ENCODE results near the gene ST3GAL5. TPM values are rescaled to one million over a fixed set of nuclear protein-coding genes. Genes with fewer than 3 reads are reported as not detected.
"Not testable (repeated sequence)": the region's sequence is repeated elsewhere in the genome, so short reads cannot be mapped to it uniquely, and the experiment has no call there.

ST3GAL5 gene
- total RNA-seq, 1 donor = 19.4 TPM

DNA sequence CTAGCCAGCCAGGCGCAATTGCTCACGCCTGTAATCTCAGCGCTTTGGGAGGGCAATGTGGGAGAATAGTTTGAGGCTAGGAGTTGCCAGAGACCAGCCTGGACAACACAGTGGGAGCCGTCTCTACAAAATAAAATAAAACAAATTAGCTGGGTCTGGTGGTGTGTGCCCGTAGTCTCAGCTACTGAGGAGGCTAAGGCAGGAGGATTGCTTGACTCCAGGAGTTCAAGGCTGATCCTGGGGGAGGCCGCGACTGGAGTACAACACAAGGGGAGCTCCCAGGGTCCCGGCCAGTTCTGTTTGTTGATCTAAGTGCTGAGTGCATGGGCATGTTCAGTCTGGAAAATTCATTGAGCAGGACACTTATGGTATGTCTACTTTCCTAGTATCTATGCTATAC is 2.6 kb downstream of the ST3GAL5 start:
- TF ChIP-seq, protein P1, sequence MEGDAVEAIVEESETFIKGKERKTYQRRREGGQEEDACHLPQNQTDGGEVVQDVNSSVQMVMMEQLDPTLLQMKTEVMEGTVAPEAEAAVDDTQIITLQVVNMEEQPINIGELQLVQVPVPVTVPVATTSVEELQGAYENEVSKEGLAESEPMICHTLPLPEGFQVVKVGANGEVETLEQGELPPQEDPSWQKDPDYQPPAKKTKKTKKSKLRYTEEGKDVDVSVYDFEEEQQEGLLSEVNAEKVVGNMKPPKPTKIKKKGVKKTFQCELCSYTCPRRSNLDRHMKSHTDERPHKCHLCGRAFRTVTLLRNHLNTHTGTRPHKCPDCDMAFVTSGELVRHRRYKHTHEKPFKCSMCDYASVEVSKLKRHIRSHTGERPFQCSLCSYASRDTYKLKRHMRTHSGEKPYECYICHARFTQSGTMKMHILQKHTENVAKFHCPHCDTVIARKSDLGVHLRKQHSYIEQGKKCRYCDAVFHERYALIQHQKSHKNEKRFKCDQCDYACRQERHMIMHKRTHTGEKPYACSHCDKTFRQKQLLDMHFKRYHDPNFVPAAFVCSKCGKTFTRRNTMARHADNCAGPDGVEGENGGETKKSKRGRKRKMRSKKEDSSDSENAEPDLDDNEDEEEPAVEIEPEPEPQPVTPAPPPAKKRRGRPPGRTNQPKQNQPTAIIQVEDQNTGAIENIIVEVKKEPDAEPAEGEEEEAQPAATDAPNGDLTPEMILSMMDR (IDR thresholded peaks at IDR 0.05; ENCODE audit: insufficient read depth, low read length) = no peak
- H3K4me3 ChIP-seq (ENCODE audit: low read depth, low read length) = peak overlapping the region; percentile 86
- no peak for DNase-seq (ENCODE audit: low read depth)

DNA sequence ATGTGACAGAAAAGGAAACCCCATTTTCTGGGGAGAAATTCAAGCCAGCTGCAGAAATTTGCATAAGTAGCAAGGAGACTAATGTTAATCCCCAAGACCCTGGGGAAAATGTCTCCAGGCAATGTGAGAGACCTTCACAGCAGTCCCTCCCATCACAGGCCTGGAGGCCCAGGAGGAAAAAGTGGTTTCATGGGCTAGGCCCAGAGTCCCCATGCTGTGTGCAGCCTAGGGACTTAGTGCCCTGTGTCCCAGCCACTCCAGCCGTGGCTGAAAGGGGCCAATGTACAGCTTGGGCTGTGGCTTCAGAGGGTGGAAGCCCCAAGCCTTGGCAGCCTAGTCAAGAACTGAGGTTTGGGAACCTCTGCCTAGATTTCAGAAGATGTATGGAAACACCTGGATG is 7.0 kb downstream of the ST3GAL5 start:
- not testable (repeated sequence) for DNase-seq (ENCODE audit: low read depth); H3K4me3 ChIP-seq (ENCODE audit: low read depth, low read length)

DNA sequence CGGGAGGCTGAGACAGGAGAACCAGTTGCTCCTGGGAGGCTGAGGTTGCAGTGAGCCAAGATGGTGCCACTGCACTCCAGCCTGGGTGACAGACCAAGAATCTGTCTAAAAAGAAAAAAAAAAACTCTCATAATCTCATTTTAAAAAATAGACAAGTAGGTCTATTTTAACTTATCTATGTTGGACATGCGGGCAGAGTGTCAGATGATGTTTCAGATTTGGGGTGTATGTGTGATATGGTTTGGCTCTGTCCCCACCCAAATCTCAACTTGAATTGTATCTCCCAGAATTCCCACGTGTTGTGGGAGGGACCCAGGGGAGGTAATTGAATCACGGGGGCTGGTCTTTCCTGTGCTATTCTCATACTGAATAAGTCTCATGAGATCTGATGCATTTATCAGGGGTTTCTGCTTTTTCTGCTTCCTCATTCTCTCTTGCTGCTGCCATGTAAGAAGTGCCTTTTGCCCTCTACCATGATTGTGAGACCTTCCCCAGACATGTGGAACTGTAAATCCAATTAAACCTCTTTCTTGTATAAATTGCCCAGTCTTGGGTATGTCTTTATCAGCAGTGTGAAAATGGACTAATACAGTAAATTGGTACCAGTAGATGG is 8.0 kb downstream of the ST3GAL5 start:
- not testable (repeated sequence) for H3K4me3 ChIP-seq (ENCODE audit: low read depth, low read length); DNase-seq (ENCODE audit: low read depth)

DNA sequence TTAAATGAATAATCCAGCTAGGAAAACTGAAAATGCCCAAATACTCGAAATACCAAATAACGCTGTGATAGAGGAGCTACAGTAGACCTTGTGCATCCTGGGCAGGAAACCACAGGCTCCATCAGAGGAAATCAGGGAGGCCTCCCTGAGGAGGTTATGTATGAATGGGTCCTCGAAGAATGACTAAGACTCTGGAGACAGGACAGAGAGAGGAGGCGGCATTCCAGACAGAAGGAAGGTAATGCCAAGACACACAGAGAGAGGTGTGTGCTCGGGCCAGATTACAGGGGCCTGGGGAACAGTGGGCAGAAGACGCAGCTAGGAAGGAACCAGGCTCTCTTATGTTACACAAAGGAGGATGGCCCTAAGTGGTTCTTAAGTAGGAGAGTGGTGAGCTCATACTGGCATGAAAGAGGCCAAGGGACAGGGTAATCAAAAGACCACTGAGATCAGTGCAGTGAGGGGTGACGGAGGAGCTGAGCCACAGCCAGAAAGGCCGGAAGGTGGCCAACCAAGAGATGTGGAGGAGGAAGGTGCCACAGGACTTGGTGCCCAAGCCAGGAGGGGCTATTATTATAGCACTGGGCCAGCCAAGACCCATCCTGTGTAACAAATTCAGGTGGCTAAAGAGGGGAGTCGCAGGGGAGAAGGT is 9.9 kb downstream of the ST3GAL5 start:
- TF ChIP-seq, protein P1 (IDR thresholded peaks at IDR 0.05; ENCODE audit: insufficient read depth, low read length) = no peak
- H3K4me3 ChIP-seq (ENCODE audit: low read depth, low read length) = no peak overlapping the region
- peak; percentile 34 for DNase-seq (ENCODE audit: low read depth)

DNA sequence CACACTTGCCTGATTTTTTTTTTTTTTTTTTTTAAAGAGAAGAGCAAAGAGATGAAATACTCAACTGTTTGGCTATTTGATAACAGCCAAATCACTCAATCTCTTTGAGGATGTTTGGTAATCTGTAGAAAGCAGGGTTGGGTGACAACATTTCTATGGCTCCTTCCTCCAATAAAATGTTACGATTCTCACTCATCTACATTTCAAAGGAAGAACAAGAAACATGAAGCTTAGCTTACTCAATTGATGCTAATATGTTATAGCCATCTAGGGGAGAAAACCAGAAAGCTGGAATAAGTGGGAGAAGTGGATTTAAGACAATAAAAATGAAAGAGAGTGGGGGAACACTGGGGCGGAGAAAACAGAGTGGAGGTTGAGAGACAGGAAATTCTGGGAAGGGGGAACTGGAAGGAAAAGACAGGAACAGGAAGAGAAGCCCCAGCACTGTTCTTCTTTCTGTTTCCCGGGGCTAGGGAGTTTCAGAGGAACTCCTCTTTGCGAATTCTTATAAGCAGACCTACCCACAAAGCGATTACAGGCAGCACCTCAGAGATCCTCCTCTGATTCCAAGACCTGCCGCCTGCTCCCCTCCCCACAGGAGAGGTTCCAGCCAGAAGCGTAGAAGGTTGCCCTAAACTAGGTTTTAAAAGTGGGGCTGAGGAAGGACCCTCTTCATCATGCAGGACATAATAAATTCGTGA is 13.3 kb downstream of the ST3GAL5 start:
- H3K4me3 ChIP-seq (ENCODE audit: low read depth, low read length) = no peak overlapping the region
- TF ChIP-seq, protein P1 (IDR thresholded peaks at IDR 0.05; ENCODE audit: insufficient read depth, low read length) = no peak
- DNase-seq (ENCODE audit: low read depth) = no peak

DNA sequence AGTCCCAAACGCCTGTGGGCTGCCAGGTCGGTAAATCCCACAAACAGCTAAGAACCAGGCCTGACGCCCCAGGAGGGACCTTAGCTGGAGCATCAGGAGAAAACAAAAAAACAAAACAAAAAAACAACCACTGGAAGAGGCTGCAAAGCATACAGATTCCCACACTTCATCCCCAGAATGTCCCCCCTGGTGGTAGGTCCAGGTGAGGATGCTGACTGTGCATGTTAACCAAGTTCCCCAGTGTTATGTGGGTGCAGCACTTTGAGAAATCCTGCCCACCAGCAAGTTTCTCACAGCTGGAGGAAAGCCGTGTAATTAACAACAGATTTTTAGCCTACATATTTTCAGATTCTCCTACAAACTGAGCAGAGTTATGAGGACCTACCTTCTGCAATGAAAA is 15.1 kb downstream of the ST3GAL5 start:
- TF ChIP-seq, protein P1 (IDR thresholded peaks at IDR 0.05; ENCODE audit: insufficient read depth, low read length) = peak; percentile 26
- no peak overlapping the region for H3K4me3 ChIP-seq (ENCODE audit: low read depth, low read length)
- DNase-seq (ENCODE audit: low read depth) = no peak

DNA sequence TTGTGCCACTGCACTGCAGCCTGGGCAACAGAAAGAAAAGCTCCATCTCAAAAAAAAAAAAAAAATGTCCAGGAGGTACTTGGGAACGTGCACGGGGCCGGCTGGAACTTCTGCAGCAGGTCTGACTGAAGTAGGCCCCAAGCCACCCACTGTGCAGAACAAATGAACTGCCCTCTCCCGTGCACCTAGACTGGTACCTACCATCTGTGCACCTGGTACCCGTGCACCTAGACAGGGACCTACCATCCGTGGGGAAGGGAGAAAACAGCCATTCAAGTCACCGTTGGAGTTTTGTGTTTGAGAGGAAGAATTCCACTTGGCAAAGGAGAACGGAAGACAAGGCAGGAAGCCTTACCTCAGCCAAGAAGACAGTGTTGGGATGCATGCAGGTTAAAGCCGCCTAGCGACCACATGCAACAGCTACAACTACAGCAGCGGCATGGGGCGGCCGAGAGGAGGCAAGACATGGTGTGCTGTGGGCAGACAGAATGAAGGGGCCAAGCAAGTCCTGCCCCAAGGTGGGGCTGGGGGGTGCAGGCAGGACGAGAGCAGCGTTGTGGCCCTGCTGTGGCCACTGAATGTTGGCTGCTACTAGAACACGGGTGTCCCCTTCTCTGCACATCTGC is 16.1 kb downstream of the ST3GAL5 start:
- no peak overlapping the region for H3K4me3 ChIP-seq (ENCODE audit: low read depth, low read length)
- TF ChIP-seq, protein P1 (IDR thresholded peaks at IDR 0.05; ENCODE audit: insufficient read depth, low read length) = no peak
- DNase-seq (ENCODE audit: low read depth) = no peak
